ENCODE results near the gene MTARC2.

DNA sequence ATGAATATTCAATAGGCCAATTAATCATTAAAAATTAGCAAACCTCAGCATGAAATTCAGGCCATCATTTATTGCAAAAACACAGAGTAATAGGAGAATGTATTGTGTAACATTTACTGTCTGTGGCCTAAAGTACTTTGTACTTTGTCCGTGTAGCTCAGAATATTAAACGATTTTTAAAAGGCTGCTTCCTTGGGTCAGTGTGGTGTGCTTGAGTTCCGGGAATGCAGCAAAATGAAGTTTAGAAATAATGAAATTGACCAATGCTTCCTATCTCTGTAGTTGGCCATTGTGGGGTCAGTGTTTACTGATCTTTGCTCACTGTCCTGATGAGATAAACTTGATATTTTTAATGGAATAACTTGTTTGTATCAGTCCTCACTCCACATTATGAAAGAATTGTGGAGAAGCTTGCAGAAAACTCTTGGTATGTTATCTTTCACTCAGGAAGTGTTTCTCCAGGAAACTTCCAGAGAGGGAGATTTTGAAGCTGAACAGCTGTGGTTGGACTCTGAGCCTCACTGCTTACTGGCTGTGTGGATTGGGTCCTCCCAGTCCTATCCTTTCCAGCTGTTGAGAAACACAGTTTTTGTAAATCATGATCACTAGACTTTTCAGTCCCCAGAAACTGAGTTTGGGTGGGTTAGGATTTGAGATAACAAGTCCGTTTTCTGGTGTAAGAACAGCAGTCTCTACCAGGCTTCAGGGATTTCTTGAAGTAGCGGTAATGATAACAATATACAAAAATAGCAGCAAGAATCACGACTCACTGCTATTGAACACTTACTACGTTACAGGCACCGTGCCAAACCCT is 19.4 kb downstream of the MTARC2 start:
- TF ChIP-seq, protein P1, sequence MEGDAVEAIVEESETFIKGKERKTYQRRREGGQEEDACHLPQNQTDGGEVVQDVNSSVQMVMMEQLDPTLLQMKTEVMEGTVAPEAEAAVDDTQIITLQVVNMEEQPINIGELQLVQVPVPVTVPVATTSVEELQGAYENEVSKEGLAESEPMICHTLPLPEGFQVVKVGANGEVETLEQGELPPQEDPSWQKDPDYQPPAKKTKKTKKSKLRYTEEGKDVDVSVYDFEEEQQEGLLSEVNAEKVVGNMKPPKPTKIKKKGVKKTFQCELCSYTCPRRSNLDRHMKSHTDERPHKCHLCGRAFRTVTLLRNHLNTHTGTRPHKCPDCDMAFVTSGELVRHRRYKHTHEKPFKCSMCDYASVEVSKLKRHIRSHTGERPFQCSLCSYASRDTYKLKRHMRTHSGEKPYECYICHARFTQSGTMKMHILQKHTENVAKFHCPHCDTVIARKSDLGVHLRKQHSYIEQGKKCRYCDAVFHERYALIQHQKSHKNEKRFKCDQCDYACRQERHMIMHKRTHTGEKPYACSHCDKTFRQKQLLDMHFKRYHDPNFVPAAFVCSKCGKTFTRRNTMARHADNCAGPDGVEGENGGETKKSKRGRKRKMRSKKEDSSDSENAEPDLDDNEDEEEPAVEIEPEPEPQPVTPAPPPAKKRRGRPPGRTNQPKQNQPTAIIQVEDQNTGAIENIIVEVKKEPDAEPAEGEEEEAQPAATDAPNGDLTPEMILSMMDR (IDR thresholded peaks at IDR 0.05), result no peak
- no peak for TF ChIP-seq POLR2A (IDR thresholded peaks at IDR 0.05)

All from sigmoid colon (tissue), 3 donors.